ENCODE data around the gene PPM1F.

DNA sequence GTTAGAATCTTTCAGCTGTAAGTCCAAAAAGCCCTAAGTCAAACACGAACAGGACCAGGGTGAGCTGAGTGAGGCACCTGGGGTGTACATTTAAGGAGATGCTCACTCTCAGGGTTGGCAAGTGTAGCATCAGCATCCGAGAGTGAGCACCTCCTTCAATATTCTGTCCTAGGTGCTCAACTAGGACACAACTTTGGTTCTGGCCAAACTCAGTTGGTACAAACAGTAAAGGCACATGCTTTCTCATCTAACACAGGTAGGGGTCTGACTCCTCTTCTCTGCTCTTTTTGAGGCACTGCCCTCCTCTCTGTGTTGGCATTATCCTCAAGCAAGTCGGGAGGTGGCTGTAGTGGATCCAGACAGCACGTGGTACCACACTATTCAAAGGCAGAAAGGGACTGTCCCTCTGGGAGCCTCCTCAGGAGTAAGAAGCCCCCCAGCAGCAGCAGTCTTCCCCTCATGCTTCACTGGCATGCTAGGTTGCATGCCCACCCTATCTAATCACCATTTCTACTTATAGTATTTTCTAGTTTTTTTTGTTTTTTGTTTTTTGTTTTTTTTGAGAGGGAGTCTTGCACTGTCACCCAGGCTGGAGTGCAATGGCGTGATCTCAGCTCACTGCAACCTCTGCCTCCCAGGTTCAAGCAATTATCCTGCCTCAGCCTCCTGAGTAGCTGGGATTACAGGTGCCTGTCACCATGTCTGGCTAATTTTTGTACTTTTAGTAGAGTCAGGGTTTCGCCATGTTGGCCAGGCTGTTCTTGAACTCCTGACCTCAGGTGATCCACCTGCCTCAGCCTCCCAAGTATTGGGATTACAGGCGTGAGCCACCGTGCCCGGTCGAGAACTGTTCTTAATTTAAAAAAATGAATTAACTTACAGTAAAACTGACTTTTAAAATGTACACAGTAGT is 70.6 kb downstream of the PPM1F start:
- no peak for TF ChIP-seq POLR2A (IDR thresholded peaks at IDR 0.05; ENCODE audit: low read length)
- no peak for TF ChIP-seq GATA1 (IDR thresholded peaks at IDR 0.05; ENCODE audit: low read depth, low read length)
